ENCODE results near the gene PLCXD1. TPM values are rescaled to one million over a fixed set of nuclear protein-coding genes. Genes with fewer than 3 reads are reported as not detected.

PLCXD1 gene
- total and polyA plus RNA-seq, 9 of the 15 experiments (the other 6 are each of a cell fraction or from before 2014, with no cell fraction given): 6.0 to 60.2 (median 39.5) TPM

- peak in 1 of 2 experiments; percentile 51 for TF ChIP-seq E2F6 (IDR thresholded peaks at IDR 0.05; ENCODE audit: borderline replicate concordance in 1 of 2, extremely low read depth in 1 of 2, insufficient read depth in 1 of 2, insufficient read length in 1 of 2, low read depth in 1 of 2, low read length in 1 of 2, poor library complexity in 1 of 2, severe bottlenecking in 1 of 2)
- TF ChIP-seq STAT5B (CRISPR knock-in tag; IDR thresholded peaks at IDR 0.05): no peak
- no peak for TF ChIP-seq HCFC1 (IDR thresholded peaks at IDR 0.05; ENCODE audit: low read depth, low read length)
- no peak for TF ChIP-seq BRD4 (IDR thresholded peaks at IDR 0.05)
- TF ChIP-seq ZSCAN32 (CRISPR knock-in tag; IDR thresholded peaks at IDR 0.05): no peak
- TF ChIP-seq CHD1 (IDR thresholded peaks at IDR 0.05; ENCODE audit: low read length): peak; percentile 73
- TF ChIP-seq GABPA (tag; conservative IDR thresholded peaks at IDR 0.05; ENCODE audit: low read depth): 0 out of 2 replicates have a peak, but pooled peaks have one; percentile 8
- no peak for TF ChIP-seq PTBP1 (IDR thresholded peaks at IDR 0.05; ENCODE audit: low read depth, low read length)
- peak; percentile 49; the same call in 1 of the 2 replicates for TF ChIP-seq CREM (IDR thresholded peaks at IDR 0.05; ENCODE audit: low read depth)
- no peak for TF ChIP-seq TRIM24 (IDR thresholded peaks at IDR 0.05)
- TF ChIP-seq, protein P1, sequence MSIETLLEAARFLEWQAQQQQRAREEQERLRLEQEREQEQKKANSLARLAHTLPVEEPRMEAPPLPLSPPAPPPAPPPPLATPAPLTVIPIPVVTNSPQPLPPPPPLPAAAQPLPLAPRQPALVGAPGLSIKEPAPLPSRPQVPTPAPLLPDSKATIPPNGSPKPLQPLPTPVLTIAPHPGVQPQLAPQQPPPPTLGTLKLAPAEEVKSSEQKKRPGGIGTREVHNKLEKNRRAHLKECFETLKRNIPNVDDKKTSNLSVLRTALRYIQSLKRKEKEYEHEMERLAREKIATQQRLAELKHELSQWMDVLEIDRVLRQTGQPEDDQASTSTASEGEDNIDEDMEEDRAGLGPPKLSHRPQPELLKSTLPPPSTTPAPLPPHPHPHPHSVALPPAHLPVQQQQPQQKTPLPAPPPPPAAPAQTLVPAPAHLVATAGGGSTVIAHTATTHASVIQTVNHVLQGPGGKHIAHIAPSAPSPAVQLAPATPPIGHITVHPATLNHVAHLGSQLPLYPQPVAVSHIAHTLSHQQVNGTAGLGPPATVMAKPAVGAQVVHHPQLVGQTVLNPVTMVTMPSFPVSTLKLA (conservative IDR thresholded peaks at IDR 0.05): 0 out of 4 replicates have a peak, but pooled peaks of 1 of the 2 experiments have one; percentile 2
- TF ChIP-seq ZBTB12 (CRISPR knock-in tag; IDR thresholded peaks at IDR 0.05): no peak
- TF ChIP-seq, protein P2, sequence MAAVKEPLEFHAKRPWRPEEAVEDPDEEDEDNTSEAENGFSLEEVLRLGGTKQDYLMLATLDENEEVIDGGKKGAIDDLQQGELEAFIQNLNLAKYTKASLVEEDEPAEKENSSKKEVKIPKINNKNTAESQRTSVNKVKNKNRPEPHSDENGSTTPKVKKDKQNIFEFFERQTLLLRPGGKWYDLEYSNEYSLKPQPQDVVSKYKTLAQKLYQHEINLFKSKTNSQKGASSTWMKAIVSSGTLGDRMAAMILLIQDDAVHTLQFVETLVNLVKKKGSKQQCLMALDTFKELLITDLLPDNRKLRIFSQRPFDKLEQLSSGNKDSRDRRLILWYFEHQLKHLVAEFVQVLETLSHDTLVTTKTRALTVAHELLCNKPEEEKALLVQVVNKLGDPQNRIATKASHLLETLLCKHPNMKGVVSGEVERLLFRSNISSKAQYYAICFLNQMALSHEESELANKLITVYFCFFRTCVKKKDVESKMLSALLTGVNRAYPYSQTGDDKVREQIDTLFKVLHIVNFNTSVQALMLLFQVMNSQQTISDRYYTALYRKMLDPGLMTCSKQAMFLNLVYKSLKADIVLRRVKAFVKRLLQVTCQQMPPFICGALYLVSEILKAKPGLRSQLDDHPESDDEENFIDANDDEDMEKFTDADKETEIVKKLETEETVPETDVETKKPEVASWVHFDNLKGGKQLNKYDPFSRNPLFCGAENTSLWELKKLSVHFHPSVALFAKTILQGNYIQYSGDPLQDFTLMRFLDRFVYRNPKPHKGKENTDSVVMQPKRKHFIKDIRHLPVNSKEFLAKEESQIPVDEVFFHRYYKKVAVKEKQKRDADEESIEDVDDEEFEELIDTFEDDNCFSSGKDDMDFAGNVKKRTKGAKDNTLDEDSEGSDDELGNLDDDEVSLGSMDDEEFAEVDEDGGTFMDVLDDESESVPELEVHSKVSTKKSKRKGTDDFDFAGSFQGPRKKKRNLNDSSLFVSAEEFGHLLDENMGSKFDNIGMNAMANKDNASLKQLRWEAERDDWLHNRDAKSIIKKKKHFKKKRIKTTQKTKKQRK (IDR thresholded peaks at IDR 0.05; ENCODE audit: borderline replicate concordance, low read depth, low read length): peak; percentile 73; the same call in 1 of the 2 replicates
- TF ChIP-seq SNIP1 (IDR thresholded peaks at IDR 0.05; ENCODE audit: low read depth): no peak
- TF ChIP-seq NCOA2 (IDR thresholded peaks at IDR 0.05; ENCODE audit: partially characterized antibody in 2 of 2): no peak
- no peak for TF ChIP-seq TCFL5 (CRISPR knock-in tag; conservative IDR thresholded peaks at IDR 0.05)
- TF ChIP-seq ZNF347 (CRISPR knock-in tag; IDR thresholded peaks at IDR 0.05; ENCODE audit: low read depth): no peak
- no peak for TF ChIP-seq FOXA1 (IDR thresholded peaks at IDR 0.05; ENCODE audit: borderline replicate concordance)
- TF ChIP-seq IFI16 (CRISPR knock-in tag; IDR thresholded peaks at IDR 0.05): no peak
- TF ChIP-seq ZZZ3 (IDR thresholded peaks at IDR 0.05): no peak
- TF ChIP-seq ATF1 (CRISPR knock-in tag; IDR thresholded peaks at IDR 0.05): no peak
- TF ChIP-seq ATF1 (tag; IDR thresholded peaks at IDR 0.05): peak; percentile 7; the same call in 1 of the 2 replicates
These were observed 37.0 kb downstream of the PLCXD1 start (continued) for GRCh38 chrX:318068-318738.
